ENCODE data around the gene RNF180.
"Not testable (repeated sequence)": the region's sequence is repeated elsewhere in the genome, so short reads cannot be mapped to it uniquely, and the experiment has no call there.

The RNF180 gene

DNA sequence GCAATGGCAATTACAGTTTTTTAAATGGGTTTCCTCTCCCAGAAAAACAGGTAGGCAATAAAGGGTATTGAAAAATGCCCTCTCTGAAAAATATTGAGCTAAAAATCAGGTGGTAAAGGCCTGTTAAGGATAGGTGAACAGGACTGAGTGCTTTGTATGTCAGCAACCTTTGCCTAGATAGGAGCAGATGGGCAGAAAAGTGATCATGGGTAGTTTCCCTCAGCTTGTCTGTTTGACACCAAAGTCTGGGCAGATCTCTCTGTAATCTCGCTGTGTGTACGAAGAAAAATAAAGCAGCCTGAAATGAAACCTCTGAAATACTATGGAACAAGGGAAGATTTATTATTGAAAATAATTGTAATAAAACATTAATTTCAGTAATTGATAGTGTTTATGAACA lies 15.8 kb downstream of the RNF180 start:
- no peak for DNase-seq

GRCh38 chr5:64183956-64184355 lies 18.3 kb downstream of the RNF180 start:
- DNase-seq: no peak

GRCh38 chr5:64184832-64185231 lies 19.2 kb downstream of the RNF180 start:
- no peak for DNase-seq

DNA sequence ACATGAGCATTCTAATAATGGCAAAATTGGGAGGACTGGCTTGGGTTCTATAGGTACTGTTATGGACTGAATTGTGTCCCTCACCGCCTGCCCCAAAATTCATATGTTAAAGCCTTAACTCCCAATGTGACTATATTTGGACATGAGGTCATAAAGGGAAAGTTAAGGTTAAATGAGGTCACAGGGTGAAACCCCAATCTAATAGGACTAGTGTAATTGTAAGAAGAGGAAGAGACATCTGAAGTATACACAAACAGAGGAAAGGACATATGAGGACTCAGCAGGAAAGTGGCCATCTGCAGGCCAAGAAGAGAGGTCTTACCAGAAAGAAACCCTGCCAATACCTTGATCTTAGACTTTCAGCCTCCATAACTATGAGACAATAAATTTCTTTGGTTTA lies 23.1 kb downstream of the RNF180 start:
- no peak for DNase-seq

DNA sequence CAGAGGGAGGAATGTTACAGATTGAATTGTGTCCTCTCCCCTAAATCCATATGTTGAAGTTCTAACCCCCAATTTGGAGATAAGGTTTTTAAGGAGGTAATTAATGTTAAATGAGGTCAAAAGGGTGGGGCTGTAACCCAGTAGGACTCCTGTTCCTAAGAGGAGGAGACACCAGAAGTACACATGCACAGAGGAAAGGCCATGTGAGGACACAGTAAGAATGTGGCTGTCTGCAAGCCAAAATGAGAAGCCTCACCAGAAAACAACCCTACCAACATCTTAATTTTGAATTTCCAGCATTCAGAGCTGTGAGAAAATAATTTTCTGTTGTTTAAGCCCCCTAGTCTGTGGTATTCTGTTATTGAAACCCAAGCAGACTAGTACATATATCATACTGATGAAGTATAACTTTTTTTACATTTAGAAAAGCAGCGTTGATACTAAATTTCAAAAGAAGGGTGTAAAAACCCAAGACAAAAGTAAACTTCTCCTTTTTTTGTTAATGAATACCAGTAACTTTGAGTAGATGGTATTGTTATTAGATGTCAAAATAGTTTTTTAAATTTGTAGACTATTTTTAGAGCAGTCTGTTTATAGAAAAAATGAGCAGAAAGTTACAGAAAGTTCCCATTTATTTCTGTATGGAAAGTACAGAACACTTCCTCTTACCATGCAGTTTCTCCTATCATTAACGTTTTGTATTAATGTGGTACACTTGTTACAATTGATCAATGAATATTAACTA lies 25.1 kb downstream of the RNF180 start:
- no peak for DNase-seq

GRCh38 chr5:64195981-64196380 lies 30.3 kb downstream of the RNF180 start:
- no peak for DNase-seq

GRCh38 chr5:64199425-64199824 lies 33.8 kb downstream of the RNF180 start:
- no peak for DNase-seq

DNA sequence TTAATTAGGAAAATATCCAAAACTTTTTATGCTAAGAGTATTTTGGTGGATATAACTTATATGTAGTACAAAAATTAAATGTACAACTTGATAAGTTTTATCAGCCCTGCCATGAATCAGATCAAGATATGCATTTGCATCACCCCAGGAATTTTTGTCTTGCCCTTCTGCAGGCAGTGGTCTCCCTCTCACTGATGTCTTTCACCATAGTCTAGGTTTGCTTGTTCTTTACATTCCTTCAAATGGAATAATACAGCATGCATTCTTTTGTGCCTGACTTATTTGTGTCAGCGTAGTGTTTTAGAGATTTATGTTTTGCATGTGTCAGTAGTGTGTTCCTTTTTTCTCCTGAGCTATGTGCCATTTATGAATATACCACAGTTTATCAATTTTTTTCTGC lies 36.4 kb downstream of the RNF180 start:
- DNase-seq: no peak

- DNase-seq: no peak
Measured at GRCh38 chr5:64206653-64207052, 41.0 kb downstream of the RNF180 start.

DNA sequence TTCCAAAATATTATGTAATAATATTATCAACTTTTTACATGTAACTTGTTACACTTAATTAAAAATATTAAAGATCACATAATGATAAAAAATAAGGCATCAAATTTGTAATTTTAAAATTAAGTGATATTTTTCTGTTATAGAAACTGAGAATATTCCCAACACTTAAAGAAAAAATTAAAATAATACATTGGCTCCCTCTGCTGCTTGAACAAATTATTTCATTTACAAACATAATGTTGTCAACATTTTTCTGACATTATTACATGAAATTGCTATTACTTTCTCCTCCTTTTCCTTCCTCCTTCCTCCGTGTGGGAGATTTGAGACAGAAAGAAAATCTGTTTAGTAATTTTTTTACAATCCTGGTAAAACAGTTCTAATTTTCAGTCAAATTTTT lies 42.3 kb downstream of the RNF180 start:
- no peak for DNase-seq

- no peak for DNase-seq
Measured at GRCh38 chr5:64209353-64209752, 43.7 kb downstream of the RNF180 start.

- no peak for DNase-seq
Measured at GRCh38 chr5:64210866-64211265, 45.2 kb downstream of the RNF180 start.

GRCh38 chr5:64213011-64213410 lies 47.4 kb downstream of the RNF180 start:
- no peak for DNase-seq

- no peak for DNase-seq
Measured at GRCh38 chr5:64213531-64213930, 47.9 kb downstream of the RNF180 start.

DNA sequence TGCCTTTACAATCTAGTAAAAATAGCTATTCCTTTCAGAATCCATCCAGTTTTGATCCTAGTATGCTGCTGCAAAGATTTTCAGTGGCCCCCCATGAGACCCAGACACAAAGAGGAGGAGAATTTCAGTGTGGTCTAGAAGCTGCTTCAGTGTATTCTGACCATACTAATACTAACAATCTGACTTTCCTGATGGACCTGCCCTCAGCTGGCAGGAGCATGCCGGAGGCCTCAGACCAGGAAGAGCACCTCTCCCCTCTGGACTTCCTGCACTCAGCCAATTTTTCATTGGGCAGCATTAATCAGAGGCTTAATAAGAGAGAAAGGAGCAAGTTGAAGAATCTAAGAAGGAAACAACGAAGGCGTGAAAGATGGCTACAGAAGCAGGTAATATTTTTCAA lies 48.5 kb downstream of the RNF180 start:
- no peak for DNase-seq

DNA sequence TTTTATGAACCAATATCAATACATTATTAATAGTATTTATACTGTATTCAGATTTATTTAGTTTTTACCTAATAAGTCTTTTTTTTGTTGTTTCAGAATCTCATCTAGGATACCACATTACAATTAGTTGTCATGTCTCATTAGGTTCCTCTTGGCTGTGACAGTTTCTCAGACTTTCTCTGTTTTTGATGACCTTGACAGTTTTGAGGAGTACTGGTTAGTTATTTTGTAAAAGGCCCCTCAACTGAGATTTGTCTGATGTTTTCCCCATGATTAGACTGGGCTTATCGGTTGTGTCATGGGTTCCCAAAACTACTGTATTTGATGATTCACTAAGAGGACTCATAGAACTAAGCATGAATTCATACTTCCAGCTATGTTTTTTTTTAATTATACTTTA lies 56.3 kb downstream of the RNF180 start:
- no peak for DNase-seq

GRCh38 chr5:64225286-64225981 lies 59.8 kb downstream of the RNF180 start:
- DNase-seq: not testable (repeated sequence)

DNA sequence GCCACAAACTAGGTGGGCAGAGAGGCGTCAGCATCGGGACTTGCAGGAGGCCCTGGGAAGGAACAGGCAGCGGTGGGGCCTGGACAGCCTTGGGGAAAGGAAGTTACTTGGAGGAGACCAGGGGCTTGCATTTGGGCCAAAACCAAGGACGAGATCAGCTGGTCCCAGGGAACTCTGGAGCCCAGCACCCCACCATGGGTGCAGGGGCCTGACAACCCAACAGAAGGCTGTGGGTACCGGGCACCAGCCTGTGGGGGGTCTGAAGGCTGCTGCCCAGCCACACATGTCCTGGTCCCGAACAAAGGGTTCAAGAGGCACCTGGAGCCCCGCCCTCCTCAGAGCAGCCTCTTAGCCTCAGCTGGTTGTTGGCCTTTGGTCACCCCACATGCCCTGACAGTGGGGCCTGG lies 61.5 kb downstream of the RNF180 start:
- not testable (repeated sequence) for DNase-seq

- peak in 1 of 2 donors; percentile 13 for DNase-seq
Measured at GRCh38 chr5:64229163-64229774, 63.6 kb downstream of the RNF180 start.

DNA sequence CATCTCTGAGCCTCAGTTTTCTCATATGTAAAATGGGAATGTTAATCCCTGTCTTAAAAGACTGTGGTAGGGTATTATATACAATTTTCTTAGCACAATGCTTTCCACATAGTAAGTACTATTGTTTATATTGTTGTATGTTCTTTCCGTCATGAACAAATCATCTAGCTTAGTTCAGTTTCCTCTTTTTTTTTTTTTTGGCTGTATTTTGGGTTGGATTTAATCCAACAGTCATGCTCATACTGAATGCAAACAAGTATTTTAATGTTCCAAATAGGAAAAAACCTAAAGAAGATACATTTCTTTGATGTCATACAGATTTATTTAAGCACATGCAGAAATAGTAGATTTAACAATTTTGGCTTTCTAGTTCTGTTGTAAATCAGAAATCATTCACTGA lies 95.1 kb downstream of the RNF180 start:
- no peak for DNase-seq

- no peak for DNase-seq
Measured at GRCh38 chr5:64269164-64269563, 103.5 kb downstream of the RNF180 start.

GRCh38 chr5:64273276-64273675 lies 107.6 kb downstream of the RNF180 start:
- DNase-seq: no peak

GRCh38 chr5:64285188-64286130 lies 119.8 kb downstream of the RNF180 start:
- DNase-seq: no peak

Measured in CD4-positive, alpha-beta T cell treated with Interleukin-4 for 1 hour (primary cell).